ENCODE measurements around the gene ABCD3.

ABCD3 gene

DNA sequence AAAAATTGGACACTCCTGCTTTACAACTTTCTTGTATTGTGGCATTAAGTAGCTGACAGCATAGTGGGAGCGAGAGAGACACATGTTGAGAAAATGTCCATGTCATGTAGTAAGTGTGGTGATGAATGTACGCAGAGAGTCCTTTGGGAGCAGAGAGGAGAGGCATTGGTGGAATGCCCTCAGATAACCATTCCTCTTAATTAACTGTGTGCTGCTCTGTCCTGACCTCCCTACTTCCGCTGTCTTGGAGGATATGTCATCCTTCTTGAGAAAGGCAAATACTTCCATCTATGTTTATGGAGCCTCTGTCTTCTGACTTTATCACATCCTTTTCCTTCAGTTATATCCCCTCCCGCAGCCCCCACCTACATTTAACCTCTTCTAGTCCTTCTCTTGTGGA lies 85.0 kb downstream of the ABCD3 start:
- Histone ChIP-seq H3K4me3 (ENCODE audit: low read depth, low read length) (no peak overlapping the region), H3K9me3 (ENCODE audit: control insufficient read depth, insufficient read depth, low read depth, low read length) (no peaks in the 10 kb centered on the region), H3K27ac (ENCODE audit: extremely low read depth, low read depth, low read length) (no peak overlapping the region), H3K36me3 (ENCODE audit: control insufficient read depth in 2 of 2, insufficient read depth in 1 of 2, low read length in 2 of 2) (peaks cover 26 to 62% of the 10 kb centered on the region in 2 experiments), H3K4me1 (ENCODE audit: control insufficient read depth, insufficient read depth, low read length) (no peaks in the 10 kb centered on the region)
- TF ChIP-seq, protein P1, sequence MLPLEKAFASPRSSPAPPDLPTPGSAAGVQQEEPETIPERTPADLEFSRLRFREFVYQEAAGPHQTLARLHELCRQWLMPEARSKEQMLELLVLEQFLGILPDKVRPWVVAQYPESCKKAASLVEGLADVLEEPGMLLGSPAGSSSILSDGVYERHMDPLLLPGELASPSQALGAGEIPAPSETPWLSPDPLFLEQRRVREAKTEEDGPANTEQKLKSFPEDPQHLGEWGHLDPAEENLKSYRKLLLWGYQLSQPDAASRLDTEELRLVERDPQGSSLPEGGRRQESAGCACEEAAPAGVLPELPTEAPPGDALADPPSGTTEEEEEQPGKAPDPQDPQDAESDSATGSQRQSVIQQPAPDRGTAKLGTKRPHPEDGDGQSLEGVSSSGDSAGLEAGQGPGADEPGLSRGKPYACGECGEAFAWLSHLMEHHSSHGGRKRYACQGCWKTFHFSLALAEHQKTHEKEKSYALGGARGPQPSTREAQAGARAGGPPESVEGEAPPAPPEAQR (tag by site-specific recombination; IDR thresholded peaks at IDR 0.05), result no peak
- TF ChIP-seq, protein P2, sequence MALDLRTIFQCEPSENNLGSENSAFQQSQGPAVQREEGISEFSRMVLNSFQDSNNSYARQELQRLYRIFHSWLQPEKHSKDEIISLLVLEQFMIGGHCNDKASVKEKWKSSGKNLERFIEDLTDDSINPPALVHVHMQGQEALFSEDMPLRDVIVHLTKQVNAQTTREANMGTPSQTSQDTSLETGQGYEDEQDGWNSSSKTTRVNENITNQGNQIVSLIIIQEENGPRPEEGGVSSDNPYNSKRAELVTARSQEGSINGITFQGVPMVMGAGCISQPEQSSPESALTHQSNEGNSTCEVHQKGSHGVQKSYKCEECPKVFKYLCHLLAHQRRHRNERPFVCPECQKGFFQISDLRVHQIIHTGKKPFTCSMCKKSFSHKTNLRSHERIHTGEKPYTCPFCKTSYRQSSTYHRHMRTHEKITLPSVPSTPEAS (tag by site-specific recombination; IDR thresholded peaks at IDR 0.05), result no peak
- no peak for TF ChIP-seq ZNF416 (tag by site-specific recombination; IDR thresholded peaks at IDR 0.05)
- no peak for TF ChIP-seq ZNF146 (tag by site-specific recombination; IDR thresholded peaks at IDR 0.05)
- TF ChIP-seq ZSCAN30 (tag by site-specific recombination; IDR thresholded peaks at IDR 0.05), result no peak
- ChIA-PET CTCF (interaction anchor here (0.6 to 1.9 kb wide), 6 partner anchors 12 to 303 kb away, joined by 3 to 7 read pairs (median 3); no protein-coding TSS in a partner anchor), POLR2A (no interaction called here)

DNA sequence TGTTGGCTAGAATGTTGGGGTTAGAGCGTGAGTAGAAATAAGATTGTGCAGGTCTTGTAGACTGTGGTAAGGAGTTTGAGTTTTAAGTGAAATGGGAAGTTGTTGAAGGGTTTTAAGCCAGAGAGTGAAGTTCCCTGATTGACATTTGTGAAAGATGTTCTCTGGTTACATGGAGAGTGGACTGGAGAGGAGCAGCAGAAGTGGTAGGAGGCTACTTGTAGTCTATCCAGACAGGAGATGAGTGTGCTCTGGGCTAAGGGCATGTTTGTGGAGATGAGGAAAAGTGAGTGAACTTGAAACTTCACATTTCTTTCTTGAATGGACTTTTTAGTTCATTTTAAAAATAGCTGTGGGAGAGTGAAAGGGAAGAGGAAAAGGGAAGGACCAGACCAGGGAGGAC lies 86.4 kb downstream of the ABCD3 start:
- Histone ChIP-seq H3K4me3 (ENCODE audit: low read depth, low read length) (no peak overlapping the region), H3K27ac (ENCODE audit: extremely low read depth, low read depth, low read length) (no peak overlapping the region), H3K9me3 (ENCODE audit: control insufficient read depth, insufficient read depth, low read depth, low read length) (no peaks in the 10 kb centered on the region), H3K4me1 (ENCODE audit: control insufficient read depth, insufficient read depth, low read length) (no peaks in the 10 kb centered on the region), H3K36me3 (ENCODE audit: control insufficient read depth in 2 of 2, insufficient read depth in 1 of 2, low read length in 2 of 2) (peaks cover 16 to 48% of the 10 kb centered on the region in 2 experiments)
- POLR2A ChIA-PET, result no interaction called here
- TF ChIP-seq PRDM1 (tag by site-specific recombination; IDR thresholded peaks at IDR 0.05), result peak; percentile 68
- TF ChIP-seq, protein P3, sequence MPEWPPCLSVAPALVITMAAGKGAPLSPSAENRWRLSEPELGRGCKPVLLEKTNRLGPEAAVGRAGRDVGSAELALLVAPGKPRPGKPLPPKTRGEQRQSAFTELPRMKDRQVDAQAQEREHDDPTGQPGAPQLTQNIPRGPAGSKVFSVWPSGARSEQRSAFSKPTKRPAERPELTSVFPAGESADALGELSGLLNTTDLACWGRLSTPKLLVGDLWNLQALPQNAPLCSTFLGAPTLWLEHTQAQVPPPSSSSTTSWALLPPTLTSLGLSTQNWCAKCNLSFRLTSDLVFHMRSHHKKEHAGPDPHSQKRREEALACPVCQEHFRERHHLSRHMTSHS (tag by site-specific recombination; IDR thresholded peaks at IDR 0.05), result no peak
- TF ChIP-seq OSR2 (tag by site-specific recombination; IDR thresholded peaks at IDR 0.05), result peak; percentile 58
- TF ChIP-seq ZNF214 (tag by site-specific recombination; IDR thresholded peaks at IDR 0.05; ENCODE audit: borderline replicate concordance), result no peak
- no peak for TF ChIP-seq ZNF747 (tag by site-specific recombination; IDR thresholded peaks at IDR 0.05)
- TF ChIP-seq ZNF530 (tag by site-specific recombination; IDR thresholded peaks at IDR 0.05; ENCODE audit: low read depth), result no peak
- CTCF ChIA-PET, result no interaction called here

DNA sequence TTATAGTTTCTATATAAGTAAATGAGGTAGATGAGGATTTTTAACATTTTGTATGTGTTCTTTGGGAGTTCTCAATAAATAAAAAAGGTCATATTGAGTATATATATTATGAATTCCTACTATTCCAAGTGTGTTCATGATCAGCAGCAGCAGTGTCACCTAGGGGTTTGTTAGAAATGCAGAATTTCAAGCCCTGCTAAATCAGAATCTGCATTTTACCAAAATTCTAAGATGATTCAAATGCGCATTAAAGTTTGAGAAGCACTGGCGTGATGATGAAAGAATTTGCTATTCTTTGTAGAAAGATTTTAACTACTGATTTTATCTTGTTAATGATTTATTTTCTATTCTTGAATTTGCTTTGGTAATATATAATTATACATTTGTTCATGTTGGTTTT lies 94.6 kb downstream of the ABCD3 start:
- POLR2A ChIA-PET, result no interaction called here
- peaks cover 4 to 9% of the 10 kb centered on the region in 2 experiments; a peak in 2 of 3 replicates for H3K36me3 ChIP-seq (ENCODE audit: control insufficient read depth in 2 of 2, insufficient read depth in 1 of 2, low read length in 2 of 2)
- TF ChIP-seq, protein P4, sequence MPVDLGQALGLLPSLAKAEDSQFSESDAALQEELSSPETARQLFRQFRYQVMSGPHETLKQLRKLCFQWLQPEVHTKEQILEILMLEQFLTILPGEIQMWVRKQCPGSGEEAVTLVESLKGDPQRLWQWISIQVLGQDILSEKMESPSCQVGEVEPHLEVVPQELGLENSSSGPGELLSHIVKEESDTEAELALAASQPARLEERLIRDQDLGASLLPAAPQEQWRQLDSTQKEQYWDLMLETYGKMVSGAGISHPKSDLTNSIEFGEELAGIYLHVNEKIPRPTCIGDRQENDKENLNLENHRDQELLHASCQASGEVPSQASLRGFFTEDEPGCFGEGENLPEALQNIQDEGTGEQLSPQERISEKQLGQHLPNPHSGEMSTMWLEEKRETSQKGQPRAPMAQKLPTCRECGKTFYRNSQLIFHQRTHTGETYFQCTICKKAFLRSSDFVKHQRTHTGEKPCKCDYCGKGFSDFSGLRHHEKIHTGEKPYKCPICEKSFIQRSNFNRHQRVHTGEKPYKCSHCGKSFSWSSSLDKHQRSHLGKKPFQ (tag by site-specific recombination; IDR thresholded peaks at IDR 0.05), result no peak
- TF ChIP-seq ZNF146 (tag by site-specific recombination; IDR thresholded peaks at IDR 0.05), result no peak
- H3K27ac ChIP-seq (ENCODE audit: extremely low read depth, low read depth, low read length), result no peak overlapping the region
- H3K9me3 ChIP-seq (ENCODE audit: control insufficient read depth, insufficient read depth, low read depth, low read length), result no peaks in the 10 kb centered on the region
- no peaks in the 10 kb centered on the region for H3K4me1 ChIP-seq (ENCODE audit: control insufficient read depth, insufficient read depth, low read length)
- H3K4me3 ChIP-seq (ENCODE audit: low read depth, low read length), result no peak overlapping the region
- CTCF ChIA-PET, result interaction anchor here (0.7 to 3.0 kb wide), 8 partner anchors 9 to 547 kb away, joined by 3 to 24 read pairs (median 8); no protein-coding TSS in a partner anchor
